Amygdala (tissue), 56 donors: Measurements from ENCODE around the gene EFCAB6.

Experiments used
- DNase-seq, 56 donors: peaks; one replicate each; lab custom pipeline; 2025; lab: John Stamatoyannopoulos, UW

Gene EFCAB6

DNA sequence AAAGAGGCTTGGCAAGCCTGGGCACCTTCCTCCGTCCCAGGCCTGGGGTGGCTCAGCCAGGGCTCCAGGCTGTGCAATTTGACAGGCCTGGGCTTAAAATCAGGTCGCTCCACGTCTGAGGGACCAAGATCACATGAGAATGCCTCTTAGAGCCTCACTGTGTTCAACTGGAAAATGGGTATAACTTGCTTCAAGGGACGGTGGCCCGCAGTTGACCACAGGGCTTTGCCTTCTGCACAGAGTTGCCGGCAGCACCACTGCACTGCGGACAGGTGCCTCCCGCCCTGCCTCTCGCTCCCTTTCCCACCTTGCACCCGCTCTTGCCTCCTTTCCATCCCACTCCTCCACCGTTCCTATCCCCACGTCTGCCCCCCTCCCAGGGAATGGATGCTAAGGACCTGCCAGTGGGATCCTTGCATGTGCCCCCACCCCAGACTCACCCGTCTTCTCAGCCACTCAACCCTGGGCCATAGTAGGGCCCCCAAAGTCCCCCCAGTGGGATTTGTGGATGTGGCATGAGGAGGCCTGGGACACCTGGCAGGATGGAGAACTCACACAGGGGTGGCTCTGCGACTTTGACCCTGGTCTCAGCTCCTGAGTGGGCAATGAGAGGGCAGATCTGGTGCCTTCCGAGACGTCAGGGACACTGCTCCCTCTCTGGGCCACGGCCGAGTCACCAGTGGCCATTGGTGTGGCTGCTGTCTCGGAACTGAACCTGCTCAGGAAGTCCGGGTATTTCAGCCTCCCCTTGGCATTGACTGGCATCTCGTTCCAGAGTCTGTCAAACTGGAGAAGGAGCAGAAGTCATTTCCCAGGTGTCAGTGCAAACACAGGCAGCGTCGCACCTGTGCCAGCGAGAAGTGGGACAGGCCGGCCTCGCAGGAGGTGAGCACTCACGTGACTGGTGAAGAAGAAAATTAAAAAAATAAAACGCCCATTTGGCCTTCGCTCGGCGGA, 272.3 kb downstream of the EFCAB6 start:
- DNase-seq: no peak

DNA sequence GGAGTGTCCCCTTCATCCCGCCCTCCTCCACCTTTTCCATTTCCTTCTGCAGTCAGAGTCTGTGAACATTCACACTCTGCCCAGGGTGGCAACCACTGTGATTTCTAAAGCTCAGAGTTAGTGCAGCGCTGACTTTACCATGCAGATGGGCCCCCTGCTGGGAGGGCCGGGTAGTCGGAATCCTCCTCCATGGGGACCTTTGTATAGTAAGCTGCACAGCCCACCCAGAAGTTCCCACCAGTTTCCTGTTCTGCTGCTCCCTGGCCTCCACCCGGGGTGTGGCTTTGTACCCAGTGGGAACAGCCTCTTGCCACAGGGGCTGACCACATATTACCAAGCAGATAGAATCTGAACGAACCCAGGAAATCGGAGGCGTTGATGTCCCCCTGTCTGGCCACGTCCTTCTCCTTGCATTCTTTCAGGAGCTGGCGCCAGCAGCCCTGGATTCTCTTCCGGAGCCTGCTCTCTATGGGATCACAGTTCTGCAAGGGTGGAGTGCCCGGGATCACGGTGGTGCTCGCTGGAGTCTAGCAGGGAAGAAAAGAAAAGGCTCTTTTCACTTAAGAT, 275.0 kb downstream of the EFCAB6 start:
- no peak for DNase-seq

DNA sequence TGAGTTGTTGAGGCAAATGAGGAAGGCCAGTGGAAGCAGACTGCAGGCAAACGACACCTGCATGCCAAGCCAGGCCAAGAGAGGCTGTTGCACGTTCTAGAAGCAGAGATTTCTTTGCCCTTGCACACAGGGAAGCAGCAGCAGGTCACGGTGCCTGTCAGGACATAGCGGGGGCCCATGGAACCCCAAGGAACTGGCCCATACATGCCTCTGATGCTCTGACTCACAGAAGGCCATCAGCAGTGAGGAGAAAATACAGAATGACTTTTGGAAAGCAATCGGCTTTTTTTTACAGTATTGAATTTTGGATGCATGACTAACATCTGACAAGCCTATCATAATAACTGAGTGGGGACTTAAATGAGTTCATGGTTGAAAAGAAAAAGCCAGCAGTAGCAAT, 276.4 kb downstream of the EFCAB6 start:
- DNase-seq: no peak

DNA sequence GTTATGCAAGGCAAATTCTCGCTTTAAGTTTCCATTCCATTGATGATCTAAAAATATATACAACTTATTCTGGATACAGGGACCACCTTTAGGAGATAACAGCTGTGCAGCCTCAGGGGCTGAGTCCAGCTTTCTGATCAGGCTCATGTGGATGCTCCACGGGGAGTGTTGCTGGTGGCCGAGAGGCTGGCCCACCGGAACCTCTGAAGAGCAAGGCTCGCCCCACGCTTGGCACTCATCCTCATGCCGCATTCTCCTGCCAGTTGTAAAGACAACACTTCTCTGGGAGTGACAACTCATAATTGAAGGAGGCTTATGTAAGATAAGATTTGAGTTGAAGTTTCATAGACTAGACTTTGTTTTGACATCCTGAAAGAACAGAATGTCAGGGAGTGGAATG, 276.8 kb downstream of the EFCAB6 start:
- peak in 1 of 56 donors; percentile 25 for DNase-seq

DNA sequence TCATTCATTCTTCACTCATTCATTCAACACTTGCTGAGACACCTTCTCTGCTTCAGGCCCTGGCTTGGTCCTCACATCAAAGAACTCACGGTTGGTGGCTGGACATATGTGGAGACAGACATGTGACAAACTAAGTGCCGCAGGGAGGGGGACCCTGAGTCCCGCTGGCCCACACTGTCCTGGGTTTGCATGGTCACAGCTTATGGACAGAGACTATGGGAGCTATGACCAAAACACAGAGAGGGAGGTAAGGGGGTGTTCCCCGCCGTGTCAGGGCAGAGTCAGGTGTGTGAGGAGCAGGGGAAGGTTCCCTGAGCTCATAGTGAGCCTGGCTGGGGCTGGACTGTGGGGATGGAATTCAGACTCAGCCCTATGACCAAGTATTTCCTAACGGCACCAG, 277.2 kb downstream of the EFCAB6 start:
- DNase-seq: no peak

DNA sequence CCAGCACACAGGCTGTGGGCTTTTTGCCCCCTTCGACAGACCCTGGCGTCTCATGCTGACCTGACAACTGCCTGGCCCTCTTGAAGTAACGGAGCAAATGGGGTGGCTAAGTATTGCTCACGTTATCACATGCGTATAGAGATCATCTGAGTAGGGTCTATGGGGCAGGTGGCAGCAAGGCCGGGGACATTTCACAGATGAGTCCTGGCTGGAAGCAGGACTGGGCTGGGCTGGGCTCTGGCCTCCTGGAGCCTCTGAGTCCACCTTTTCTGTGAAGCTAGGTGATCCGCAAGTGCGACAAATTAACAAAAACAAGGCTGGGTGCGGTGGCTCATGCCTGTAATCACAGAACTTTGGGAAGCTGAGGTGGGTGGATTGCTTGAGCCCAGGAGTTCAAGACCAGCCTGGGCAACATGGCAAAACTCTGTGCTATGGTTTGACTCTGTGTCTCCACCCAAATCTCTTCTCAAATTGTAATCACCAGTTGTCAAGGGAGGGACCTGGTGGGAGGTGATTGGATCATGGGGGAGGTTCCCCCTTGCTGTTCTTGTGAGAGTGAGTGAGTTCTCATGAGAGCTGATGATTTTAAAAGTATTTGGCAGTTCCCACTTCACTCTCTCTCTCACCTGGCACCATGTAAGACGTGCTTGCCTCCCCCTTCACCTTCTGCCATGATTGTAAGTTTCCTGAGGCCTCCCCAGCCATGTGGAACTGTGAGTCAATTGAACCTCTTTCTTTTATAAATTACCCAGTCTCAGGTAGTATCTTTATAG, 278.3 kb downstream of the EFCAB6 start:
- DNase-seq: no peak

DNA sequence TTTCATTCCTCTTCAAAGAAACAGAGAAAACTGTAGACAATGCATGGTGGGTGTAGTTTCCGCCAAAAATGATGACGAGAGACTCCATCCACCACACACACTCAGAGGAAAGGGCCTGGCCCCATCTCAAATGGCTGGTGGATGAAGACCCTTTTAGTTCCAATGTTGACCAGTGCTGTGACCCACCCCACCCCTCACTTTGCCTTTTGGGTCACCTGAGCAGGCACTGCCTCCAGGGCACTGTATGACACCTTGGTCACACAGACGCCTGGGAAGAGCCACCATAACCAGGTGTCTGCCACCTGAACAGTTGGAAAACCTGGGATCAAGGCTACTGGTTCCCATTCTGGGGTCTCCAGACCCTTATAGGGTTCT, 279.0 kb downstream of the EFCAB6 start:
- DNase-seq: no peak

DNA sequence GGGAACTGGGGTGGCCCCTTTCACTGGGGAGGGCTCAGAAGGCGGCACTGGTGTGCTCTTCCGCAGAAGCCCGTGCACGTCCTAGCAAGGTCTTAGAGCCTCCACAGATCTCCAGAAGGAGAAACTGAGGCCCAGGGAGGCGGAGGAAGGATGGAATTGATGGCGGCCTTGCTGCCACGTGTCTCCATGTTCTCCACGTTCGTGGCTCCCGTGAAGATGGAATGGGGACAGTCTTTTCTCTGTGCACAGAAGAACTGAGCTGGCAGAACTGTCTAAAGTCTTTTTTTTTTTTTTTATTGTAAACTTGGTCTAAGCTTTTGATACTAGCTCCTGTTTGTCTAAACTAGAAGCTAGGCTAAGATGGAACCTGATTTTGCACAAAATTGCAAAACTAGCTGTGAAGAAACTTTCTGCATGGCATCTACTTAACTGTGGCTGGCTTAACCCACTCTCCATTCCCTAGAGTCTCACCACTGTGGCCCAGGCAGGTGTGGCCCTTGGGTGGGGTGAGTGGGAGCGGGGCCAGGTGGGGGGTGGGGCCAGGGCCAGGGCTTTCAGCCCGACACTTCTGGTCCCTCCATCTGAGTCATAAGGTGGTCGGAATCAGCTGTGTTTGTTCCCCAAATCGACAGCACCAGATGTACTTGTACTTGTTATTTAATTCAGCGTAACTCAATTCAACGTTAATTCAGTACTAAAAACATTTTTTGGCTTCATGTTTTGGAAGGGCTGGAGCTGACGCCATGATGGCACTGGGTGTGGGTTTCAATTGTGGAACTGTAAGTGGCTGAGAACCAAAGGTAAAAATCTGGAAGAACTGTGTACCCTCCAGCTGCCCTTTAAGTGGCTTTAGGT, 279.6 kb downstream of the EFCAB6 start:
- DNase-seq: no peak

DNA sequence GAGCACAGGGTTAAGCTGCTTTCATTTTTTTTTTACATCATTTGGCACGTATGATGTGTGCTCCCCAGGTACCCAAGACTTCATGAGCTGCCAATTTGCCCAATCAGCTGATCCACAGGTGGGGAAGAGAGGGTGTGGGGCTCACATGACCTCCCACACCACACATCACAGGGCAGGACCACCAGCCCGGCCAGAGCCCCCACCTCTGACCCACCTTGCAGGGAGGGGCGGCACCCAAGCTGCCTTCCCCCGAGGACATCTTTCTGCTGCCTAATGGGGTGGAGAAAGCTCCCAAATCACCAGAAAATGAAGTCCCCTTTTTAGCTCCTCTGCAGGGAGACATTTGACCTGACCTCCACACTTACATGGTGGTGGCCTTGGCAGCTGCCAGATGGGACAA, 280.5 kb downstream of the EFCAB6 start:
- DNase-seq: no peak

DNA sequence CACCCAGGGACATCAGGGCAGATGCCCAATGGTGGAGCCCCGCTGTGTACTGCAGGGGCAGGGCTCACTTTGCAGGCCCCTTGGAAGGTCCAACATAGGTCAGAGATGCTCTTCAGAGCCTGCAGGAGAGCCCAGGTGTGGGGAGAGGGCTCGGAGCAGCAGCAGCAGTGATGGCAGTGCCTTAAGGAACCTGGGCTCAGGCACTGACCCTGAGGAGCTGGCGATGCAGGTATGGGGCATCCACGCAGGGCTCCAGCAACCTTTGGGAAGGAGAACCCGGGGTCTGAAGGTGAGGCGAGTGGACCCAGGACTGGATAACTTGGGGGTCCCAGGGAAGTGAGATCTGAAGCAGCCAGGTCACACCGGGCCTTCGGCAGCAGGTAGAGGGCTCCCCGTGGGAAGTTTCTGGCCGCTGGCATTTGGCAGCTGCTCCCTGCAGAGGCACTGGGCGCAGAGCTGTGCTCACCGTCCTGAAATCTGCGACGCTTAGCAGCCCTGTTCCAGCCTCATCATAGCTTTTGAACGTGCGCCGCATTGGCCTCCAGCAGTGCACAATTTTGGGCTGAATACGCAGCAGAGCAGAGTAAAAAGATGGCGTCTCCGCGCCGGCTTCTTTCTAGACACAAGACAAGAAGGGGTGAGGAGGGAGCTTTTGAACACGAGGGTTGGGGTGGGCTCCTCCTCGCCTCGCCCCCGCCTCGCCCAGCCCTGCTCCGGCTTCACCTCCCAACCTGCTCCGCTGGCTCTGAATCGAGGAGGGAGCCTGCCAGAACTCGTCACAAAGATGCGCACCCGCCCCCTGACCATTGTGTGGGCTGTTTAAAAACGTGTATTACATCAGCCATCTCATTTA, 281.5 kb downstream of the EFCAB6 start:
- peak in 3 of 56 donors; percentile 5 to 16 (median 11) for DNase-seq

DNA sequence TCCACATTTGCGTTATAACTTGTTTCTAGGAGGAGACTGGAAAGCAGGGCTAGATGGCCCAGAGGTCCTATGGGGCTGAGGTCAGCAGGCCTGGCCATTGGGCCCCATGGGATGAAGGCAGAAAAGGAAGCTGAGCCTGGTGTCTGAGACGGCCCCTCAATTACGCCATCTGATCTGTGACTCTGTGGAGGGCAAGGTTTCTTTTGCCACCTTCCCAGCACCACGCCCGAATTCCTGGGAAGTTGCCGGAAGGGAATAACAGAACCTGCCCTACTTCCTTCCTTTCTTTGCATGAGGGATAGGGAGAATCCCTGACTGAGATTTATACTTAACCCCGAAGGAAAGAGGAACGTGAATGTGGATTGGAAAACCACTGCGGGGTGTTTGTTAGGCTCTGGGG, 282.2 kb downstream of the EFCAB6 start:
- no peak for DNase-seq

DNA sequence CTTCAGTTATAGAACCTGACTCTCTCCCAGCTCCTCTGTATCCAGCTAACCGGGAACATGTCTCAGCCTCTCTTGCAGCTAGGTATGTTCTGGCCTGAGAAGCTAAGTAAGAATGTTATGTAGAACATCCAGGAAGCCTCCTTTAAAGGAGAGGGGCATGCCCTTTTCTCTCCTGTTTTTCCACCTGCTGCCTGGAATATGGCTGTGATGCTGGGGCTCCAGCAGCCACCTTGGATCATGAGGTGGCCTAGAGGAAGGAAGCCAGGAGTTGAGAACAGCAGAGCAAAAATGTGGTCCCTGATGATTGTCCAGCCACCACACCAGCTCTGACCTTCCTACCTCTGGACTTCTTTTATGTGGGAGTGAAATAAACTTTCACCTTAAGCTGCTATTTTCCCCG, 282.6 kb downstream of the EFCAB6 start:
- no peak for DNase-seq

DNA sequence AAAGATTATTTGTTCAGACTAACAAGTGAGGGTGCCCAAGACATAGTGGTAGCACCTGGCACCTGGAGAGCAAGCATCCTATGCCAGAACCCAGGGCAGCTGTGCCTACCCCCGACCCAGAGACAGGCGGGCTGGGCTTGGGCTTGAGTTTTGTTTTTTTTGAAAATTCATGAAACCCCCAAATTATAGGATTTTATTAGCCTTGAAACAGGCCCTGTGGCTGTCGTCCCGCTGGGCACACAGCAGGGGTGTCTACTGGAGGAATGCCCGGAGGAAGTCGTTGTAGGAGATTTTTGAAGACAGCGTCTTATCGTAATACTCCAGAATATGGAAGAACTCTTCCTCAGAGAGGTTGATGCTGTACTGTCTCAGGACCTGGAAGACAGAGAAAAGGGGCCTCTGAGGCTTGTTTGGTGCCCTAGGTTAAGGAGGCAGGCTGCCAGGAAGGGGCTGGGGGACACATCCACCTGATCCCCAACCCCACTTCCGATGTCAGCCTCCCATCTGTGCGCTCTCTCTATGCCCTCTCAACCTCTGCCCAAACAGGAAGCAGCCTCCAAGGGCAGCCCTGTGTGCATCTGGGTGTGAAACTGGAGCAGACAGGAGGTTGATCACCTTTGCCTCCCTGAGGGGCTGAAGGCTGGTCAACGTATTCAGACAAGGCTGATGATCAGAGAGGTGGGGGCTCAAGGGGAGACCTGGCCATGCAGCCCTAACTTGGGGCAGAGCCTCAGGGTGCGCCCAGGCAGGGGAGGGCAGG, 283.3 kb downstream of the EFCAB6 start:
- no peak for DNase-seq

DNA sequence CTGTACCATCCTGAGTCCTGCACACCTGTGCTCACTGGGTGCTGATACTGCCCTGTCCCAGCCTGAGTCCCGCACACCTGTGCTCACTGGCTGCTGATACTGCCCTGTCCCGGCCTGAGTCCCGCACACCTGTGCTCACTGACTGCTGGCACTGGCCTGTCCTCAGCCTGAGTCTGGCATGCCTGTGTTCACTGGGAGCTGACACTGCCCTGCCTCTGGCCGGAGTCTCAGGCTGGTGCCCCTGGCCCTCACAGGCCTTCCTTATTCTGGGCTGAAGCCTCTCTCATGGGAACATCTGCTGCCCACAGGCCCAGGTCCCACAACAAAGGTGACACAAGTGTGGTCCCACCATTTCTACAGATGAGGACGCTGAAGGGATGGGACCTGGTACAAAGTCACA, 285.2 kb downstream of the EFCAB6 start:
- DNase-seq: no peak

DNA sequence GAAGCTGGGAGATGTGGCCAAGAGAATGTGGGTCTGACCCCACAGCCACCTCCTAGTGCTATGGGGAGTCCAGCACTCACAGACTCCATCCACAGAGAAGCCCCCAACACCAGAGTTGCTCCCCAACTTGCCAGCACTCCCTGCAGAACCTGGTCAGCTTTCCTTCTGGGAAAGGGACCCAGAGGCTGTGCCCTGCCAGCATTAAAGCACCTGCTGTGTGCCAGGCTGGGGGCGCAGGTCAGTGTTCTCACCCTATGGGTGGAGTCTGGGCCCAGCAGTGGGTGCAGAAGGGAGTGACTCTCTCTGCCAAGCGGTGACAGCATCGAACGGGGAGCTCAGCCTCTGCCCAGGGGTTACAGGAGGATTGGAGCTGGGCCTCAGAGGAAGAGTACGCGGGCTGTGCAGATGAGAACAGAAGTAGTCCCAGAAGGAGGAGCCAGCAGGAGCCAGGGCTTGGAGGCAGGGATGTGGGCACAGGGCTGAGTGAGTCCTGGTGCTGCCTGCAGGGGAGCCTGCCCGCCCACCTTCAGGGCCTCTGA, 285.9 kb downstream of the EFCAB6 start:
- DNase-seq: no peak

DNA sequence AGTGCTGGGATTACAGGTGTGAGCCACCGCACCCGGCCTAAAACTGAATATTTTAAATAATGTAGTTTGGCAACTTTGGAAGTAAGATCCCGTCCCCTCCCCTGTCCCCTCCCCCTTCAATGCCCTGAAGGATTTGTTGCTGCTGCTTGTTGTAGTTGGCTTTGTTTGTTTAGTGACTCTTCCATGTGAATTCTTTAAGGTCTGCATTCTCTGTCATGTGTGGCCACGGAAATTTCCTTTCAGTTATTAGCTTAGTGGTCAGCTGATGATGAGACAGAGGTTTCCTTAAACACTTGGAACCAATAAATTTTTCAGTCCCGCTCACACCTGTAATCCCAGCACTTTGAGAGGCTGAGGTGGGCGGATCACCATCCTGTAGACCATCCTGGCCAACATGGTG, 290.4 kb downstream of the EFCAB6 start:
- DNase-seq: no peak

DNA sequence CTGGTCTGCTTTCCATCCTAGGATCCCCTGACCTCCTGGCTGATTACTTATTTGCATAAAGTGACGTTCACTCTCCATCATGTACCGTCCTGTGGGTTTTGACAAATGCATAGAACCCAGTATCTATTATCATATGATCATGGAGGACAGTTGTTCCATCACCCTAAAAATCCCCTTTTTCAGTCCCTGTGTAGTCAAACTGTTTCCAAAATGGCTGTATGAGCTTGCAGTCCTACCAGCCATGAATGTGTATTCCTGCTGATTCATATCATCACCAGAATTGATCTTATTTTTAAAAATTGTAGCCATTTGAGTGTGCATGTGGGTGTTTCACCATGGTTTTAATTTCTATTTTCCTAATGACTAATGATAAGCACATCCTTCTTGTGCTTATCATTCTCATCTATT, 291.5 kb downstream of the EFCAB6 start:
- DNase-seq: no peak

DNA sequence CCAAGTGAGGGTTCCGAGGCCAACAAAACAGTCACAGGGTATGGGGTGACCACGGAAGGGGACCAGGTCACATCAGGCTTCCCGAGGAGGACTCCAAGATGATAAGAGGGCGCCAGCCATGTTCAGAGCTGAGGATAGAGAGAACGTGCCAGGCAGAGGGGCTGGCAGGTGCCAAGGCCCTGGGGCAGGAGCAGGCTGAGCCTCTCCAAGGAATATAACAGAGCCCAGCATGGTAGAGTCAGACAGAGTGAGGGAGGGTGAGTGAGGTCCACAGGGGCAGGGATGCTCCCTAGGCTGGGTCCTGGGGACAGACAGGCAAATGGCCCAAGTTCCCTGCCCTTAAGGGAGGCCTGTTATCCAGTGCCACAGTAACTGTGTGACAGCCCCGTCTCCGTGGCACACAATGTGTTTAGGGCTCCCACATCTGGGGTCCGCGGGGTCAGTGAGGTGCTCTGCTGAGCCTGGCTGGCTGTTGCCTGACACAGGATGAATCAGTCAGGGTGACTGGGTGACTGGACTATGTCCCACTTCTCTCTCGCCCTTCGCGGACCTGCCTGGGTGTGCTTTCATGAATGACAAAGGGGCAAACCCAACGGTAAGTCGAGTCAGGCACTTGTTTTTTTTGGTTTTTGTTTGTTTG, 295.0 kb downstream of the EFCAB6 start:
- DNase-seq: no peak
